ENCODE results near the gene VAV1.

DNA sequence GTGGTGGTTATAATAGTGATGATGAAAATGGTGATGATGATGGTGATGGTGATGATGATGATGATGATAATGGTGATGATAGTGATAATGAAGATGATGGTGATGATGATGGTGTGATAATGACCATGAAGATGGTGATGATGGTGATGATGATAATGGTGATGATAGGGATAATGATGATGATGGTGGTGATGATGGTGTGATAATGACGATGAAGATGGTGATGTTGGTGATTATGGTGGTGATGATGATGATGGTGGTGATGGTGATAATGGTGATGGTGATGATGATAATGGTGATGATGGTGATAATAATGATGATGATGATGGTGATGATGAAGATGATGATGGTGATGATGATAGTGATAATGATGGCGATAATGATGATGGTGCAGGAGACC, 116.5 kb downstream of the VAV1 start:
- TF ChIP-seq, protein P1, sequence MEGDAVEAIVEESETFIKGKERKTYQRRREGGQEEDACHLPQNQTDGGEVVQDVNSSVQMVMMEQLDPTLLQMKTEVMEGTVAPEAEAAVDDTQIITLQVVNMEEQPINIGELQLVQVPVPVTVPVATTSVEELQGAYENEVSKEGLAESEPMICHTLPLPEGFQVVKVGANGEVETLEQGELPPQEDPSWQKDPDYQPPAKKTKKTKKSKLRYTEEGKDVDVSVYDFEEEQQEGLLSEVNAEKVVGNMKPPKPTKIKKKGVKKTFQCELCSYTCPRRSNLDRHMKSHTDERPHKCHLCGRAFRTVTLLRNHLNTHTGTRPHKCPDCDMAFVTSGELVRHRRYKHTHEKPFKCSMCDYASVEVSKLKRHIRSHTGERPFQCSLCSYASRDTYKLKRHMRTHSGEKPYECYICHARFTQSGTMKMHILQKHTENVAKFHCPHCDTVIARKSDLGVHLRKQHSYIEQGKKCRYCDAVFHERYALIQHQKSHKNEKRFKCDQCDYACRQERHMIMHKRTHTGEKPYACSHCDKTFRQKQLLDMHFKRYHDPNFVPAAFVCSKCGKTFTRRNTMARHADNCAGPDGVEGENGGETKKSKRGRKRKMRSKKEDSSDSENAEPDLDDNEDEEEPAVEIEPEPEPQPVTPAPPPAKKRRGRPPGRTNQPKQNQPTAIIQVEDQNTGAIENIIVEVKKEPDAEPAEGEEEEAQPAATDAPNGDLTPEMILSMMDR (IDR thresholded peaks at IDR 0.05) = no peak
- TF ChIP-seq POLR2A (IDR thresholded peaks at IDR 0.05) = no peak
